SK-N-SH treated with all-trans-retinoic acid at 6 μM for 48 hours (cell line): ENCODE data around the gene AZIN2.

ENCODE experiments used
- ATAC-seq: fragments of 200-7000 bp; cut with Tn5 transposase; 3 replicates; pipeline ENCODE4 v1.9.1; 2020; ENCODE audit warnings: mild to moderate bottlenecking, moderate library complexity
- ARNTL ChIP-seq: fragments of 450-650 bp; formaldehyde crosslinking; IDR thresholded peaks from 2 replicates; pipeline ENCODE4 v1.5.0; 2020; ENCODE audit warnings: low read depth, mild to moderate bottlenecking, moderate library complexity, borderline replicate concordance
- GLIS3 ChIP-seq: fragments of 250-450 bp; sonication (Bioruptor Pico); IDR thresholded peaks from 2 replicates; pipeline ENCODE4 v1.5.0; 2020; ENCODE audit warnings: mild to moderate bottlenecking, moderate library complexity
- ISL1 ChIP-seq: fragments of 250-450 bp; sonication (Bioruptor Pico); IDR thresholded peaks from 2 replicates; pipeline ENCODE4 v2.1.2; 2022; ENCODE audit warnings: mild to moderate bottlenecking, moderate library complexity
- OSR1 ChIP-seq: fragments of 250-450 bp; sonication (Bioruptor Pico); IDR thresholded peaks from 2 replicates; pipeline ENCODE4 v1.8.0; 2022; ENCODE audit warnings: moderate library complexity, mild to moderate bottlenecking, inconsistent platforms
- RARB ChIP-seq: fragments of 250-450 bp; sonication (Bioruptor Pico); IDR thresholded peaks from 2 replicates; pipeline ENCODE4 v1.8.0; 2021; ENCODE audit warnings: mild to moderate bottlenecking, moderate library complexity
- SNAI2 ChIP-seq: fragments of 250-450 bp; sonication (Bioruptor Pico); IDR thresholded peaks from 2 replicates; pipeline ENCODE4 v1.5.0; 2020; ENCODE audit warnings: mild to moderate bottlenecking, moderate library complexity
- TCF4 ChIP-seq: fragments of 250-450 bp; sonication (Bioruptor Pico); IDR thresholded peaks from 2 replicates; pipeline ENCODE4 v1.8.0; 2021; ENCODE audit warnings: mild to moderate bottlenecking, moderate library complexity, borderline replicate concordance
- TOX ChIP-seq: fragments of 250-450 bp; sonication (Bioruptor Pico); IDR thresholded peaks from 2 replicates; pipeline ENCODE4 v1.8.0; 2021; ENCODE audit warnings: mild to moderate bottlenecking, moderate library complexity, borderline replicate concordance
- ZC3H10 ChIP-seq: fragments of 250-450 bp; sonication (Bioruptor Pico); IDR thresholded peaks from 2 replicates; pipeline ENCODE4 v1.5.1; 2021; ENCODE audit warnings: mild to moderate bottlenecking, moderate library complexity
- ZFP3 ChIP-seq: fragments of 250-450 bp; sonication (Bioruptor Pico); IDR thresholded peaks from 2 replicates; pipeline ENCODE4 v1.5.0; 2020; ENCODE audit warnings: mild to moderate bottlenecking, moderate library complexity
- ZFP30 ChIP-seq: fragments of 450-650 bp; formaldehyde crosslinking; IDR thresholded peaks from 2 replicates; pipeline ENCODE4 v1.5.0; 2022; ENCODE audit warnings: mild to moderate bottlenecking, moderate library complexity
- ZNF565 ChIP-seq: fragments of 450-650 bp; formaldehyde crosslinking; conservative IDR thresholded peaks from 2 replicates; pipeline ENCODE4 v1.5.0; 2020; ENCODE audit warnings: low read depth, mild to moderate bottlenecking, moderate library complexity
- ZNF70 ChIP-seq: fragments of 450-650 bp; formaldehyde crosslinking; IDR thresholded peaks from 2 replicates; pipeline ENCODE4 v1.5.0; 2020; ENCODE audit warnings: mild to moderate bottlenecking, moderate library complexity
- ZNF8 ChIP-seq: fragments of 450-650 bp; formaldehyde crosslinking; IDR thresholded peaks from 2 replicates; pipeline ENCODE4 v1.5.0; 2020; ENCODE audit warnings: mild to moderate bottlenecking, moderate library complexity
- TF ChIP-seq, protein P1 (sequence below): fragments of 250-450 bp; sonication (Bioruptor Pico); IDR thresholded peaks from 2 replicates; pipeline ENCODE4 v1.5.0; 2020; ENCODE audit warnings: mild to moderate bottlenecking, moderate library complexity
- TF ChIP-seq, protein P2 (sequence below): fragments of 250-450 bp; sonication (Bioruptor Pico); IDR thresholded peaks from 2 replicates; pipeline ENCODE4 v1.8.0; 2021; ENCODE audit warnings: low read depth, mild to moderate bottlenecking, moderate library complexity, borderline replicate concordance
- TF ChIP-seq, protein P3 (sequence below): fragments of 250-450 bp; sonication (Bioruptor Pico); IDR thresholded peaks from 2 replicates; pipeline ENCODE4 v1.5.1; 2020; ENCODE audit warnings: low read depth, mild to moderate bottlenecking, moderate library complexity
- TF ChIP-seq, protein P4 (sequence below): fragments of 250-450 bp; sonication (Bioruptor Pico); IDR thresholded peaks from 2 replicates; pipeline ENCODE4 v1.8.0; 2020; ENCODE audit warnings: mild to moderate bottlenecking, moderate library complexity, borderline replicate concordance
- TF ChIP-seq, protein P5 (sequence below): fragments of 250-450 bp; sonication (Bioruptor Pico); IDR thresholded peaks from 2 replicates; pipeline ENCODE4 v1.5.1; 2021; ENCODE audit warnings: mild to moderate bottlenecking, moderate library complexity

The AZIN2 gene

DNA sequence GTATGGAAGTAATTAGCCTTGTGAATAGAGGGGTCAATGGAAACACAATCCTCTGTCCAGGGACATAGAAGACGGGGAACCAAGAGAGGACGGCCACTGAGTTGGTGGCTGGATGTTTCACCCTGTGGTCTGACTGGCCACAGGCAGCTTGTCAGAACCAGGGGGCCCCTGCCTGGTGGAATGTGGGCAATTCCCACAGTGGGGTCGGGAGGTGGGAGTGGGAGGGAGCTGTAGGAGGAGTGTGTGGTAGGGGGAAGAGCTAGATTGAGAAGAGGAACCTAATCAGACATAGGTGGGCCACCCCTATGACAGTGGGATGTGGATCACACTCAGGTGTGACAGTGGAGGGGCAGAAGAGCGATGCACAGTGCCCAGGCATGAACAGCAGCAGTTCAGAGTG, 69.6 kb downstream of the AZIN2 start:
- no peak for TF ChIP-seq RARB (CRISPR knock-in tag)
- no peak for ATAC-seq

DNA sequence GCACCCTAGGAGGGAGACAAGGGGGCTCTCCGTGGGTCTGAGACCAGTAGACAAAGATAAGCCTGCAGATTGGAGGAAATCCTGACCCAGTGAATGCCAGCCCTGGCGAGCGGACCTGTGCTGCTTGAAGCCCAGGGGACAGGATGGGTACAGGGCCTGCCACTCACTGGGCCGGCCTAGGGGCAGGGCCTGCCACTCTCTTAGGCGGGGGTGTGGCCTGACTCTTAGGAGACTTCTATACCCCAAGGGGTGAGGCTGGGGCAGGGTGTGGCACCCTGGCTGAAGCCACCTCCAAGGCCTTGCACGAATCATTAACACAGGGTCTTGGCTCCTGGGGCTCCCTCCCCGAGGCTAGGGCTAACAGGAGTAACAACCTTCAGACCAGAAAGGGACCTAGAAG, 70.2 kb downstream of the AZIN2 start:
- ATAC-seq: no peak
- TF ChIP-seq ZNF70 (no peak), ZC3H10 (CRISPR knock-in tag) (no peak), ISL1 (CRISPR knock-in tag) (no peak), TCF4 (CRISPR knock-in tag) (no peak), SNAI2 (CRISPR knock-in tag) (no peak), ZFP30 (no peak), ARNTL (CRISPR knock-in tag) (no peak), TOX (CRISPR knock-in tag) (no peak), ZNF8 (CRISPR knock-in tag) (no peak), ZNF565 (CRISPR knock-in tag) (no peak), RARB (CRISPR knock-in tag) (no peak)
- TF ChIP-seq, protein P1, sequence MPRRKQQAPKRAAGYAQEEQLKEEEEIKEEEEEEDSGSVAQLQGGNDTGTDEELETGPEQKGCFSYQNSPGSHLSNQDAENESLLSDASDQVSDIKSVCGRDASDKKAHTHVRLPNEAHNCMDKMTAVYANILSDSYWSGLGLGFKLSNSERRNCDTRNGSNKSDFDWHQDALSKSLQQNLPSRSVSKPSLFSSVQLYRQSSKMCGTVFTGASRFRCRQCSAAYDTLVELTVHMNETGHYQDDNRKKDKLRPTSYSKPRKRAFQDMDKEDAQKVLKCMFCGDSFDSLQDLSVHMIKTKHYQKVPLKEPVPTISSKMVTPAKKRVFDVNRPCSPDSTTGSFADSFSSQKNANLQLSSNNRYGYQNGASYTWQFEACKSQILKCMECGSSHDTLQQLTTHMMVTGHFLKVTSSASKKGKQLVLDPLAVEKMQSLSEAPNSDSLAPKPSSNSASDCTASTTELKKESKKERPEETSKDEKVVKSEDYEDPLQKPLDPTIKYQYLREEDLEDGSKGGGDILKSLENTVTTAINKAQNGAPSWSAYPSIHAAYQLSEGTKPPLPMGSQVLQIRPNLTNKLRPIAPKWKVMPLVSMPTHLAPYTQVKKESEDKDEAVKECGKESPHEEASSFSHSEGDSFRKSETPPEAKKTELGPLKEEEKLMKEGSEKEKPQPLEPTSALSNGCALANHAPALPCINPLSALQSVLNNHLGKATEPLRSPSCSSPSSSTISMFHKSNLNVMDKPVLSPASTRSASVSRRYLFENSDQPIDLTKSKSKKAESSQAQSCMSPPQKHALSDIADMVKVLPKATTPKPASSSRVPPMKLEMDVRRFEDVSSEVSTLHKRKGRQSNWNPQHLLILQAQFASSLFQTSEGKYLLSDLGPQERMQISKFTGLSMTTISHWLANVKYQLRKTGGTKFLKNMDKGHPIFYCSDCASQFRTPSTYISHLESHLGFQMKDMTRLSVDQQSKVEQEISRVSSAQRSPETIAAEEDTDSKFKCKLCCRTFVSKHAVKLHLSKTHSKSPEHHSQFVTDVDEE (CRISPR knock-in tag): no peak
- TF ChIP-seq, protein P2, sequence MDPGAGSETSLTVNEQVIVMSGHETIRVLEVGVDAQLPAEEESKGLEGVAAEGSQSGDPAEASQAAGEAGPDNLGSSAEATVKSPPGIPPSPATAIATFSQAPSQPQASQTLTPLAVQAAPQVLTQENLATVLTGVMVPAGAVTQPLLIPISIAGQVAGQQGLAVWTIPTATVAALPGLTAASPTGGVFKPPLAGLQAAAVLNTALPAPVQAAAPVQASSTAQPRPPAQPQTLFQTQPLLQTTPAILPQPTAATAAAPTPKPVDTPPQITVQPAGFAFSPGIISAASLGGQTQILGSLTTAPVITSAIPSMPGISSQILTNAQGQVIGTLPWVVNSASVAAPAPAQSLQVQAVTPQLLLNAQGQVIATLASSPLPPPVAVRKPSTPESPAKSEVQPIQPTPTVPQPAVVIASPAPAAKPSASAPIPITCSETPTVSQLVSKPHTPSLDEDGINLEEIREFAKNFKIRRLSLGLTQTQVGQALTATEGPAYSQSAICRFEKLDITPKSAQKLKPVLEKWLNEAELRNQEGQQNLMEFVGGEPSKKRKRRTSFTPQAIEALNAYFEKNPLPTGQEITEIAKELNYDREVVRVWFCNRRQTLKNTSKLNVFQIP (CRISPR knock-in tag): no peak
- TF ChIP-seq, protein P3, sequence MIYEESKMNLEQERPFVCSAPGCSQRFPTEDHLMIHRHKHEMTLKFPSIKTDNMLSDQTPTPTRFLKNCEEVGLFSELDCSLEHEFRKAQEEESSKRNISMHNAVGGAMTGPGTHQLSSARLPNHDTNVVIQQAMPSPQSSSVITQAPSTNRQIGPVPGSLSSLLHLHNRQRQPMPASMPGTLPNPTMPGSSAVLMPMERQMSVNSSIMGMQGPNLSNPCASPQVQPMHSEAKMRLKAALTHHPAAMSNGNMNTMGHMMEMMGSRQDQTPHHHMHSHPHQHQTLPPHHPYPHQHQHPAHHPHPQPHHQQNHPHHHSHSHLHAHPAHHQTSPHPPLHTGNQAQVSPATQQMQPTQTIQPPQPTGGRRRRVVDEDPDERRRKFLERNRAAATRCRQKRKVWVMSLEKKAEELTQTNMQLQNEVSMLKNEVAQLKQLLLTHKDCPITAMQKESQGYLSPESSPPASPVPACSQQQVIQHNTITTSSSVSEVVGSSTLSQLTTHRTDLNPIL (CRISPR knock-in tag): no peak

DNA sequence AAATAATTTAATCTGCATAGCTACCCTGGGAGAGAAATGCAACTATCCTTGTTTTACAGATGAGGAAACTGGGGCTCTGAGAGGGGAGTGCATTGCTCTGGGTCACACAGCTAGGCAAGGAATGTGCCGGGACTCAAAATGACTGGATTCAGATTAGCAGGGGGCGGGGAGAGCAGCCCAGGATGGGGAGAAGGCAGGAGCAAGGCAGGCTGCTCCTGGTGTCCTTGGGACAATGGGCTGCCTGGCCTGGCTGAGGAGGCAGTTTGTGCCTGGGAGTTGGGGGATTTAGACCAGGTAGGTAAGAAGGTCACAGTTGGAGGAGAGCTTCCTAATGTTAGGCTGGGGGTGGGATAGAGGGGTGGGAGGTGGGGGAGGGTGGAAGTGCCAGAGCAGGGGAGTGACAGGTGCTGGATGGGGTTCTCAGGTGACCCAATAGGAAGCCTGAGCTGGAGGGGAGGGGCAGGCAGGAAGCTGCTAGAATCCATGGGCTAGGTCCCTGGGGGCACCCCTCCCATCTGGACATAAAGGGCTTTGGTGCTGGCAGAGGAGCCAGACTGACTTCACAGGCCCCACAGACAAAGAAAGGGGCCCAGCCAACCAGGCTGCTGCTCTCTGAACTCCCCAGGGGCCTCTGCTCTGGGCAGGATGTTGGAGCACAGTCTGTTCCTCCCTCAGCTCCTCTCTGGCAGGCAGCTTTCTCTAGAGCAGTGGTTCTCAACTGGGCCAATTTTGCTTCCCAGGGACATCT, 71.9 kb downstream of the AZIN2 start:
- peak; percentile 46 for ATAC-seq
- TF ChIP-seq ZFP3 (CRISPR knock-in tag) (peak; percentile 82; the same call in 1 of the 2 replicates), GLIS3 (CRISPR knock-in tag) (no peak), ZNF70 (no peak)

DNA sequence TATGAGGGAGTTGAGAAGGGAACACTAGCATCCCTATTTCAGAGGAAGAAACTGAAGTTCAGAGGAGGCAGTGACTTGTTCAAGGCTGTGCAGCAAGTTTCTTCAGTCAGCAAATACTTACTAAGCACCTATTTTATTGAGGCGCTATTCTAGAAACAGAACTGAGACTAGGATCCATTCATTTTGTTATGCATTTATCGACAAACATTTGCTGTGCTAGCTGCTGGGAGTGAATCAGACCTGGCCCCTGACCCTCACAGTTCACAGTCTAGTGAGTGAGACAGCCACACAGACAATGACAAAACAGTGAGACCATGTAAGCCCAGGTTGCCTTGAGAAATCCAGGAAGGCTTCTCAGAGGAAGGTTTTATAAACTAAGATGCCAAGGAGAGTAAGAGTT, 72.7 kb downstream of the AZIN2 start:
- no peak for TF ChIP-seq RARB (CRISPR knock-in tag)
- TF ChIP-seq, protein P4, sequence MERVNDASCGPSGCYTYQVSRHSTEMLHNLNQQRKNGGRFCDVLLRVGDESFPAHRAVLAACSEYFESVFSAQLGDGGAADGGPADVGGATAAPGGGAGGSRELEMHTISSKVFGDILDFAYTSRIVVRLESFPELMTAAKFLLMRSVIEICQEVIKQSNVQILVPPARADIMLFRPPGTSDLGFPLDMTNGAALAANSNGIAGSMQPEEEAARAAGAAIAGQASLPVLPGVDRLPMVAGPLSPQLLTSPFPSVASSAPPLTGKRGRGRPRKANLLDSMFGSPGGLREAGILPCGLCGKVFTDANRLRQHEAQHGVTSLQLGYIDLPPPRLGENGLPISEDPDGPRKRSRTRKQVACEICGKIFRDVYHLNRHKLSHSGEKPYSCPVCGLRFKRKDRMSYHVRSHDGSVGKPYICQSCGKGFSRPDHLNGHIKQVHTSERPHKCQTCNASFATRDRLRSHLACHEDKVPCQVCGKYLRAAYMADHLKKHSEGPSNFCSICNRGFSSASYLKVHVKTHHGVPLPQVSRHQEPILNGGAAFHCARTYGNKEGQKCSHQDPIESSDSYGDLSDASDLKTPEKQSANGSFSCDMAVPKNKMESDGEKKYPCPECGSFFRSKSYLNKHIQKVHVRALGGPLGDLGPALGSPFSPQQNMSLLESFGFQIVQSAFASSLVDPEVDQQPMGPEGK (CRISPR knock-in tag): no peak
- no peak for TF ChIP-seq ISL1 (CRISPR knock-in tag)
- TF ChIP-seq ZC3H10 (CRISPR knock-in tag): no peak
- TF ChIP-seq GLIS3 (CRISPR knock-in tag): no peak
- TF ChIP-seq OSR1 (CRISPR knock-in tag): no peak
- TF ChIP-seq, protein P5, sequence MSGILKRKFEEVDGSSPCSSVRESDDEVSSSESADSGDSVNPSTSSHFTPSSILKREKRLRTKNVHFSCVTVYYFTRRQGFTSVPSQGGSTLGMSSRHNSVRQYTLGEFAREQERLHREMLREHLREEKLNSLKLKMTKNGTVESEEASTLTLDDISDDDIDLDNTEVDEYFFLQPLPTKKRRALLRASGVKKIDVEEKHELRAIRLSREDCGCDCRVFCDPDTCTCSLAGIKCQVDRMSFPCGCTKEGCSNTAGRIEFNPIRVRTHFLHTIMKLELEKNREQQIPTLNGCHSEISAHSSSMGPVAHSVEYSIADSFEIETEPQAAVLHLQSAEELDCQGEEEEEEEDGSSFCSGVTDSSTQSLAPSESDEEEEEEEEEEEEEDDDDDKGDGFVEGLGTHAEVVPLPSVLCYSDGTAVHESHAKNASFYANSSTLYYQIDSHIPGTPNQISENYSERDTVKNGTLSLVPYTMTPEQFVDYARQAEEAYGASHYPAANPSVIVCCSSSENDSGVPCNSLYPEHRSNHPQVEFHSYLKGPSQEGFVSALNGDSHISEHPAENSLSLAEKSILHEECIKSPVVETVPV (CRISPR knock-in tag): no peak
- no peak for TF ChIP-seq SNAI2 (CRISPR knock-in tag)
- ATAC-seq: no peak
